ENCODE measurements around the gene MRGPRF.
"Not testable (repeated sequence)": the region's sequence is repeated elsewhere in the genome, so short reads cannot be mapped to it uniquely, and the experiment has no call there.

The MRGPRF gene

GRCh38 chr11:68989936-68990606 lies 23.0 kb downstream of the MRGPRF start:
- no peak overlapping the region for H3K4me3 ChIP-seq (ENCODE audit: low read depth, low read length)

- no peak overlapping the region for H3K4me3 ChIP-seq (ENCODE audit: low read depth, low read length)
Measured at GRCh38 chr11:68988491-68988890, 24.6 kb downstream of the MRGPRF start.

DNA sequence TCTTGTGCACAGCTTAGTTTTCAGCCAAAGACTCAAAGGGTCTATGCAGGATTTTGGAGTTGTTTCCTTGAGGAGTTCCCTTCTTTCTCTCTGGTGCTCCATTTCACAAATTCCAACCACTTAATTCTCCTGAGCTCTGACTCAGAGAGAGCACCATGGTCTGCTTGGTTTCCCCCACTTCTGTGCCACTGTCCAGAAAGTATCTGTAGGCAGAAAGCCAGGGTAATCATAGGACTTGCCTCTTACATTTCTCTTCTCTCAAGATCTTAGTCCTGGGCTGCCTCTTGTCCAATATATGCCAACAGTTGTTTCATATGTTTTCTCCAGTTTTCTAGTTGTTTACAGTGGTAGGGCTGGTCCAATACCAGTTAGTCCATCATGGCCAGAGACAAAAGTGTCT lies 25.8 kb downstream of the MRGPRF start:
- H3K4me3 ChIP-seq (ENCODE audit: low read depth, low read length) = no peak overlapping the region

DNA sequence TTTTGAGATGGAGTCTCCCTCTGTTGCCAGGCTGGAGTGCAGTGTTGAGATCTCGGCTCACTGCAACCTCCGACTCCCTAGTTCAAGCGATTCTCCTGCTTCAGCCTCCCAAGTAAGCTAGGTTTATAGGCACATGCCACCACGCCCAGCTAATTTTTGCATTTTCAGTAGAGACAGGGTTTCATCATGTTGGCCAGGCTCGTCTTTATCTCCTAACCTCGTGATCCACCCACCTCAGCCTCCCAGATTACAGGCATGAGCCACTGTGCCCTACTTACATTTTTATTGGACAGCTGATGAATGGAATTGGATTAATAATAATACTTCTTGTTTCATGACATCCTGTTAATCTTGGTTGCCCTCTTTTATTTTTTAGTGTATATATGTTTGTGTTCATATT lies 29.2 kb downstream of the MRGPRF start:
- H3K4me3 ChIP-seq (ENCODE audit: low read depth, low read length) = no peak overlapping the region

DNA sequence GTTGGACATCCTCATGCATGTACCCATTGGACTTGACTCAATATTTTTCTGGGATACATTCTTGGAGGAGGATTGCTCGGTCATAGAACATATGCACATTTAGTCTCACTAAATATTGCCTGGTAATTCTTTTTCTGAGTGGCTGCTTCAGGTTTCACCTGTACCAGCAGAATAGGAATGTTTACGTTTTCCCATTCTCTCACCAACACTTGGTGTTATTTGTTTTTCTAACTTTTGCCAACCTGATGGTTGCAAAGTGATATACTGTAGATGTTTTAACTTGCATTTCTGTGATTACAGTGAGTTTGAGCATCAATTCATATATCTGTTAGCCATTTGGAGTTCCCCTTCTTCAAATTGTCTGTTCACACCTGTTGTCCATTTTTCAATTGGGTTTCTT lies 30.9 kb downstream of the MRGPRF start:
- H3K4me3 ChIP-seq (ENCODE audit: low read depth, low read length) = no peak overlapping the region

DNA sequence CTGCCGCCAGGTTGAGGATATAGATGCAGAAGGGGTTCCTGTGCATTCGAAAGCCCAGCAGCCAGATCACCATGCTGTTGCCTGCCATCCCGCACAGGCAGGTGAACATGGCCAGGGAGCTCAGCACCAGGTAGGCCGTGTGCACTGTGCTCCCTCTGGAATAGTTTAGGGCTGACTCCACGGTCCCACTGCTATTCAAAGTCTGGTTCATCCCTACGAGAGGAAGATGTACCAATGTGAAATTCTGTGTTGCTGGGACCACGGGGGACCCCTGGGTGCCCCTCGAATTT lies 32.3 kb downstream of the MRGPRF start, which contains the start of gene MRGPRD:
Gene MRGPRD (minus strand): TSS at position 211 of the 290 bp plus-strand sequence. CDS start 0 bp downstream, at position 211.
- H3K4me3 ChIP-seq (ENCODE audit: low read depth, low read length) = no peak within 1 kb of the TSS

GRCh38 chr11:68979931-68980775 lies 32.9 kb downstream of the MRGPRF start:
- no peak overlapping the region for H3K4me3 ChIP-seq (ENCODE audit: low read depth, low read length)

DNA sequence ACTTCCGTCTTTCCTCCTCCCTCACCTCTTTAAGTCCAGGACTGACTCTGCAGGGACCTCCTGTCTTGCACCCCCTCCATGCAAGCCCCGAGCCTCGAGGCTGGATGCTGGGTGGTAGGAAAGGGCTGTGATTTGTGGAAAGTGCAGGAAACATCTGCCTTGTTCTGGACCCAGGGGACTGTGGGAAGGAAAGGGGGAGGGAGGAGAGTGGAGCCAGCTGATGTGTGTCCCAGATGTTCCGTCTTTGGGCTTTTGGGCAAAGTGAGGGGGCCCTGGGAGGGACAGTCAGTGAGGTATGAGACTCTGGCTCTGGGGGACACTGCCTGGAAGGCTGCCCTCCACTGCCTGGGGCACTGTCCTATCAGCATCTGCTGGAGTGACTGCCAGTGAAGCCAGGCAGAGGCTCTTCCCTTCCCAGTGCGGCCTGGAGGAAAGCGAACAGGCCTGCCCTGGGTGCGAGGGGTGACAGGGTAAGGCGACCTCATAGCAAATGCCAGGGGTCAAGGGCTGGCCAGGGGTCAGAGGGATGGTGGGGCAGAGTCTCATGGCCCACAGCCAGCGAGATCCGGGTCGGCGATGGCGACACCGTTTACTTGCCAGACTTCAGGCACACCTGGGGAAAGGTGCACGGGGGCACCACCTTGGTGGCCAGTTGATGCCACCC lies 34.0 kb downstream of the MRGPRF start:
- H3K4me3 ChIP-seq (ENCODE audit: low read depth, low read length) = no peak overlapping the region

DNA sequence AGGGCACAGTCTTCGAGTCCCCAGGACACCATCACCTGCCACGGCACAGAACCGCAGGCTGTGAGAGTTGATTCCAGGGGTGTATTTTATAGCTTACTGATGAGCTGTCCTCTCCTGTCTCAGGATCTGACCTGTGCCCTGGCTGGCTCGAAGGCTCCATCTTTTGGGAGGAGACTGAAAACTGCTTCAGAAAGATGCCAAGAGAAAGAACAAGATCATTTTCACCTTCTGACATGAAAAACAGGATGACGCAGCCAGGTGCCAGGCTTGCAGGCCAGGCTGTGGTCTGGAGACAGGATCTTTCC lies 34.5 kb downstream of the MRGPRF start:
- no peak overlapping the region for H3K4me3 ChIP-seq (ENCODE audit: low read depth, low read length)

DNA sequence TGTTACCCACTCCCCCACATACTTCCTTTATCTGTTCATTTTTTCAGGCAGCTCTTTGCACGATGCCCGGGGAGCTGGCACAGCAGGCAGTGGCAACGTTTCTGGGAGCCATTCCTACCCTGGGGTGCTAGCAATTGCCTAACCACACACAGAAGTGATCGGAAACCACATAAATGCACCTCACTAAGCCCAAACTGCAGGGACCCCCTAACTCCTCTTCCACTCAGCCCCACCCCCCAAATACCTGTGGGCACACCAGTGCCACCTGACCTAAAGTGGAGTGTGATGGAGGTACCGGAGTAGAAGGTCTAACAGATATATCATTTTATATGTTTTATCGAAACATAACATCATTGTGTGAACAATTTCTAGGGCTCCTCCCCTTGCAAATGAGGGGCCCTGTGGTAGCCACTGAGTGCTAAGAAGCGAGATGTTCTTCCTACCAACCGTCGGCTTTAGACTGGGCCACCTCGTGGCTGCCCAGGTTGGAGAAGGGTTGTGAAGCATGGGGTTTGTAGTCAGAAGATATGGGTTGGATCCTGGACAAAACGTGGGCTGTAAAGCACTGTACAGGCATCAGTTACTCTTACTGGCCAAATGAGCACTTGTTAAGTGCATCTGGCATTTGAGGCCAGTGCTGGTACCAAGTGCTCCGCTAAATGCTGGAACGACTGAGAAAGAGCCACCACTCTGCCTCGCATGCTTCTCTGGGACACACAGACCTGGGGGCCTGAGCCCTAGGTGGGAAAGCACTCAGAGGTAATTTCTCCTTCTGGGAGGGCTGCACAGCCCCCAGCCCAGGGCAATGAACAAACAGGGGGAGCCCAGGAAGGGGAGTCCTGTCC lies 35.0 kb downstream of the MRGPRF start:
- H3K4me3 ChIP-seq (ENCODE audit: low read depth, low read length) = no peak overlapping the region

- H3K4me3 ChIP-seq (ENCODE audit: low read depth, low read length) = no peak overlapping the region
Measured at GRCh38 chr11:68976563-68976962, 36.5 kb downstream of the MRGPRF start.

GRCh38 chr11:68976095-68976494 lies 37.0 kb downstream of the MRGPRF start:
- H3K4me3 ChIP-seq (ENCODE audit: low read depth, low read length) = no peak overlapping the region

DNA sequence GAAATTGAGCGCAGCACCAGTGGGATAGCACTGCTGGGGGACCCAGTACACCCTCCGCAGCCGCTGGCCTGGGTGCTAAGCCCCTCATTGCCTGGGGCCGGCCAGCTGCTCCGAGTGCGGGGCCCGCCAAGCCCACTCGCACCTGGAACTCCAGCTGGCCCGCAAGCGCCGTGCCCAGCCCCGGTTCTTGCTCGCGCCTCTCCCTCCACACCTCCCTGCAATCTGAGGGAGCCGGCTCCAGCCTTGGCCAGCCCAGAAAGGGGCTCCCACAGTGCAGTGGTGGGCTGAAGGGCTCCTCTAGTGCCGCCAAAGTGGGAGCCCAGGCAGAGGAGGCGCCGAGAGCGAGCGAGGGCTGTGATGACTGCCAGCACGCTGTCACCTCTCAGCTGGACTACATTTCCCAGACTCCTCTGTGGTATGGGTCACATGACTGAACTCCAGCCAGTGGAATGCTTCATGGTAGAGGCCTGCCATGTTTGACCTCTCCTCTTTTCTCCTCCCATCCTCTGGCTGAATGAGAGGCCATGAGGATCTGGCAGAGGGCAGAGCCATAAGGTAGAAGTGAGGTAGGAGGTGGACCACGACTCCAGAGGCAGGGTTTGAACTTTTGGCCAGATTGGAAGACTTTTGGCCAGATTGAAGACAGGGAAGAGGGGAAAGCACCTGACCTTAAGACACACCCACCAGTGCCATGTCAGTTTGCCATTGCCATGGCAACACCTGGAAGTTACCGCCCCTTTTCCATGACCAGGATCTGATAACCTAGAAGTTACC lies 38.4 kb downstream of the MRGPRF start:
- H3K4me3 ChIP-seq (ENCODE audit: low read depth, low read length) = no peak overlapping the region

DNA sequence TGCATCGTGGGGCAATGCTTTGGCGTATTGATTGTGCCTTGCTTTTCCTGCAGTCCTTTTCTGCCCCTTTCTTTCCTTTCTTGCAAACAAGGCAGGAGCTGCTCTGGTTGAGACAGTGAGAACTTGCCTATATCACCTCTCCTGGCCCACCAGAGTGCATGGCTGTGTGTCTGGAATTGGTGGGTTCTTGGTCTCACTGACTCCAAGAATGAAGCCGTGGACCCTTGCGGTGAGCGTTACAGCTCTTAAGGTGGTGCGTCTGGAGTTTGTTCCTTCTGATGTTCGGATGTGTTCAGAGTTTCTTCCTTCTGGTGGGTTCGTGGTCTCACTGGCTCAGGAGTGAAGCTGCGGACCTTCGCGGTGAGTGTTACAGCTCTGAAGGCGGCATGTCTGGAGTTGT lies 39.3 kb downstream of the MRGPRF start:
- not testable (repeated sequence) for H3K4me3 ChIP-seq (ENCODE audit: low read depth, low read length)

GRCh38 chr11:68973219-68973618 lies 39.8 kb downstream of the MRGPRF start:
- no peak overlapping the region for H3K4me3 ChIP-seq (ENCODE audit: low read depth, low read length)

DNA sequence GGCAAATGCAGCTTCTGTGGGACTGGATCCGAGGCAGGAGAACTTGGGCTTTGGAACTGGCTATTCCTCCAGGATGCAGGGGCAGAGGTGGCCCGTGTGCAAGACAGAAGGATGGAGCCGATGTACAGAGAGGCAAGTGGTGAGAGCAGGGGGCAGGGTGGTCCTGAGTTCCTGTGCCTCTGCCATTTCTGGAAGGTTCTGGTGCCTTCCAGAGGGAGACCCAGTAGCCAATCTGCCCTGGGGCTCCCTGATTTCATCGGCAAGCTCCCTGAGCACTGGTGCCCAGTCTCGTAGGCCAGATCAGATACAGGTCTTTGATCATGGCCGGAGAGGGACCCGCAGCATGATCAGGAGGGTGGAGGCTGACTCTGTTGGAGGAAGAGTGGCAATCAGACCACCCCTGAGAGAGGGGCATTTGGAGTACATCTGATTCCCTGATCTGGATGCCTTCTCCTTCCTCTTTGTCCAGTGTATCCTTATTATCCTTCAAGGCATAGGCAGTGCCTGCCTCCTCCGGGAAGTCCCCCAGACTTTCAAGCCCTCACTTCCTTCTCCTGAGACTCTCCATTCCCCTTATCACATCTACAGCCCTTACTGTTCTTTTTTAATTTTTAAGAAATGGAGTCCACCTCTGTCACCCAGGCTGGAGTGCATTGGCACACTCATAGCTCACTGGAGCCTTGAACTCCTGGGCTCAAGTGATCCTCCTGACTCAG lies 42.0 kb downstream of the MRGPRF start:
- H3K4me3 ChIP-seq (ENCODE audit: low read depth, low read length) = no peak overlapping the region

DNA sequence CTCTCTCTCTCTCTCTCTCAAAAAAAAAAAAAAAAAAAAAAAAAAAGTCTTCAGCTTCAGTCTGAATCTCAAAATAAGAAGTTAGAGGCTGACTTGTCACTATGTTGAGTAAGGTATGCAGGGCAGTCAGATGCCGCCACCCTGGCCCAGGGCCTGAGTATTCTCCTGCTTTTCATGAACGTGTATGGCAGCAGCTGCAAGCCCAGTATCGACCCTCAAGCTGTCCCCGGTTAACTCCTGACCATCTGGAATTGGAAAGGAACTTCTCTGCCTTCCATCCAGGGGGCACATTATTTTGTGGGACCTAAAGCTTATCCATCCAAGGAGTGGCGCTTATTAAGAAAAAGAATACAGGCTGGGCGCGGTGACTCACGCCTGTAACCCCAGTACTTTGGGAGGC lies 43.7 kb downstream of the MRGPRF start:
- no peak overlapping the region for H3K4me3 ChIP-seq (ENCODE audit: low read depth, low read length)

DNA sequence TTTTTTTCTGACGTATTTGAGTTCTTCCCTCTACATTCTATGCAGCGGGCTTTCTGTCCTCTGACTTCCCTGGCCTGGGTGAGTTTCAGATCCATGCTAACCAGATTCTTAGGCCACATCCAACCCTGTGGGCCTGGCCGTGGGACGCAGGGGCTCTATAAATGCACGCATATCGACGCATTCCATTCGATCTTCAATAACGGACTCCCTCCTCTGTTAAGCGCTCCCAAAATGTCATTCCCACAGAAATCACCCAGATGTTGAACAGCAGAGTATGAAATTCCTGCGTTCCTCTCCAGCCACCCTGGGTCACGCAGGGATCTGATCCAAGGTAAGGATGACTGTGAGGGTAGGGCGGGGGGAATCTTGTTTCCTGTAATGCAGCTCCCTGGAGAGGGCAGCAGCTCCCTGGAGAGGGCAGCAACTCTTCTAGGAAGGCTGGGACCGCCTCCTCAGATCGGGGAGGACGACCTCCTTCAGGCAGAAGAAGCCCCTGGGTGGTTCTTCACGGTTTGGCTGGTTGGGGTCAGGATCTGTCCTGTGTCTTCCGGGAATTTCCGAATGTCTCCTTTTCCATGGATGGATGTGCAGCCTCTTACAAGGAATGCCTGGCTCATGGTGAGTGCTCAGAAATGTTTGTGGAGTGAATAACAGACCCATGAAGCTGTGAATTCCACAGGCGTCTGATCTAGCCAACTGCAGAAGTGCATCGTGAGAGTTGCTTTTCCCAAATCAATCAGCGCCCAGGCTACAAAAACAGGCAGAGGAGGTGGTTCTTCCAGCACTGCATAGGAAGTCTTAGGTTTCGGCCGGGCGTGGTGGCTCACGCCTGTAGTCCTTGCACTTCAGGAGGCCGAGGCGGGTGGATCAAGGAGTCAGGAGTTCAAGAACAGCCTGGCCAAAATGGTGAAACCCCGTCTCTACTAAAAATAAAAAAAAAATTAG lies 44.5 kb downstream of the MRGPRF start:
- H3K4me3 ChIP-seq (ENCODE audit: low read depth, low read length) = no peak overlapping the region

Measured in iPS-11a (cell line).